IMR-90 (cell line): ENCODE results near the gene ZNF598. TPM values are rescaled to one million over a fixed set of nuclear protein-coding genes. Genes with fewer than 3 reads are reported as not detected.
A peak's percentile ranks its signal among the peaks of the same experiment; 100 is the strongest.

Experiments
- ATAC-seq: fragments of 200-7000 bp; cut with Tn5 transposase; 2 replicates; pipeline ENCODE4 v1.9.1; 2020; ENCODE audit warnings: low read depth, mild to moderate bottlenecking, moderate library complexity
- BruUV-seq: library from RNA; stranded (reverse); fragments of 400-500 nt; replicated peaks from 2 replicates; lab custom pipeline; 2021; lab: Mats Ljungman, UMichigan
- CTCF ChIA-PET: fragments of 300-600 bp; formaldehyde crosslinking; extraction: SDS; loops from one replicate; lab custom pipeline; 2021; ENCODE audit warnings: antibody characterized with exemption; lab: Yijun Ruan, JAX
- POLR2A ChIA-PET: fragments of 300-600 bp; sonication (Branson Sonifier 250); formaldehyde crosslinking; loops from one replicate; lab custom pipeline; 2022; ENCODE audit warnings: antibody characterized with exemption; ENCODE audit not compliant: unreplicated experiment; lab: Charles Lee
- DNase-seq: peaks from one replicate; pipeline ENCODE4 v3.0.0; 2013
- H2AFZ ChIP-seq: replicated peaks from 2 replicates; pipeline ENCODE3; 2013; ENCODE audit warnings: low read length, mild to moderate bottlenecking; ENCODE audit not compliant: poor library complexity
- H2AK5ac ChIP-seq: 2 replicates; pipeline ENCODE4 v1.6.1; 2013; ENCODE audit warnings: low read depth, low read length, inconsistent platforms
- H2AK9ac ChIP-seq: replicated peaks from 2 replicates; pipeline ENCODE3; 2013; ENCODE audit warnings: mild to moderate bottlenecking, low read depth, low read length, moderate library complexity; ENCODE audit not compliant: poor library complexity
- H2BK120ac ChIP-seq: 2 replicates; pipeline ENCODE4 v1.6.1; 2013; ENCODE audit warnings: low read depth, low read length, inconsistent platforms
- H2BK15ac ChIP-seq: 3 replicates; pipeline ENCODE4 v1.6.1; 2013; ENCODE audit warnings: low read depth, low read length, inconsistent platforms
- H2BK20ac ChIP-seq: 2 replicates; pipeline ENCODE4 v1.6.1; 2013; ENCODE audit warnings: low read depth, mild to moderate bottlenecking, inconsistent platforms, low read length, moderate library complexity
- H2BK5ac ChIP-seq: 2 replicates; pipeline ENCODE4 v1.6.1; 2013; ENCODE audit warnings: mild to moderate bottlenecking, low read depth, low read length, inconsistent platforms; ENCODE audit not compliant: poor library complexity, severe bottlenecking
- H3K14ac ChIP-seq: replicated peaks from 2 replicates; pipeline ENCODE4 v1.6.1; 2013; ENCODE audit warnings: low read depth, low read length, inconsistent platforms
- H3K18ac ChIP-seq: 2 replicates; pipeline ENCODE4 v1.6.1; 2013; ENCODE audit warnings: low read depth, low read length, control low read depth
- H3K23ac ChIP-seq: 2 replicates; pipeline ENCODE4 v1.6.1; 2013; ENCODE audit warnings: low read depth, low read length, inconsistent platforms
- H3K27ac ChIP-seq: 2 replicates; pipeline ENCODE4 v1.5.1; 2013; ENCODE audit warnings: mild to moderate bottlenecking, control low read depth, low read length; ENCODE audit not compliant: insufficient read depth
- H3K27me3 ChIP-seq: 2 replicates; pipeline ENCODE4 v1.6.1; 2013; ENCODE audit warnings: low read length; ENCODE audit not compliant: control insufficient read depth, insufficient read depth
- H3K36me3 ChIP-seq: 2 replicates; pipeline ENCODE4 v1.6.1; 2013; ENCODE audit warnings: low read length, mixed read lengths; ENCODE audit not compliant: control insufficient read depth, insufficient read depth
- H3K4ac ChIP-seq: 2 replicates; pipeline ENCODE4 v1.6.1; 2013; ENCODE audit warnings: low read depth, low read length, inconsistent platforms
- H3K4me1 ChIP-seq: 2 replicates; pipeline ENCODE4 v1.6.1; 2013; ENCODE audit warnings: low read length, mixed read lengths; ENCODE audit not compliant: control insufficient read depth, insufficient read depth
- H3K4me2 ChIP-seq: 2 replicates; pipeline ENCODE4 v1.6.1; 2013; ENCODE audit warnings: low read depth, mild to moderate bottlenecking, control low read depth, low read length, moderate library complexity
- H3K4me3 ChIP-seq: 2 replicates; pipeline ENCODE4 v1.5.1; 2013; ENCODE audit warnings: low read depth, mild to moderate bottlenecking, control low read depth, low read length, moderate library complexity; ENCODE audit not compliant: insufficient read depth
- H3K56ac ChIP-seq: 2 replicates; pipeline ENCODE4 v1.6.1; 2013; ENCODE audit warnings: low read length, inconsistent platforms; ENCODE audit not compliant: insufficient read depth; ENCODE audit errors: extremely low read depth
- H3K79me1 ChIP-seq, 2 experiments: 2 replicates each; pipeline ENCODE4 v1.6.1; 2013; ENCODE audit warnings: low read length in 2 of 2, inconsistent platforms in 1 of 2, low read depth in 1 of 2
- H3K9ac ChIP-seq: 2 replicates; pipeline ENCODE4 v1.6.1; 2013; ENCODE audit warnings: low read depth, low read length, control low read depth
- H3K9me1 ChIP-seq: 2 replicates; pipeline ENCODE4 v1.6.1; 2013; ENCODE audit warnings: low read length, inconsistent platforms; ENCODE audit not compliant: insufficient read depth
- H3K9me3 ChIP-seq: 2 replicates; pipeline ENCODE4 v1.6.1; 2013; ENCODE audit warnings: low read length; ENCODE audit not compliant: control insufficient read depth, insufficient read depth
- H4K20me1 ChIP-seq: 2 replicates; pipeline ENCODE4 v1.6.1; 2013; ENCODE audit warnings: low read length, inconsistent platforms; ENCODE audit not compliant: insufficient read depth
- H4K5ac ChIP-seq: 2 replicates; pipeline ENCODE4 v1.6.1; 2013; ENCODE audit warnings: mild to moderate bottlenecking, low read depth, low read length, control low read depth
- H4K8ac ChIP-seq, 2 experiments: 2 replicates each; pipeline ENCODE4 v1.6.1; 2013; ENCODE audit warnings: low read depth in 2 of 2, low read length in 2 of 2, control low read depth in 1 of 2, inconsistent platforms in 1 of 2
- H4K91ac ChIP-seq: 2 replicates; pipeline ENCODE4 v1.6.1; 2013; ENCODE audit warnings: low read depth, low read length, inconsistent platforms; ENCODE audit not compliant: insufficient read depth
- BHLHE40 ChIP-seq: fragments of 150-350 bp; IDR thresholded peaks from 2 replicates; pipeline ENCODE4 v1.6.1; 2016; ENCODE audit warnings: mild to moderate bottlenecking, low read depth, low read length
- CEBPB ChIP-seq: IDR thresholded peaks from 2 replicates; pipeline ENCODE4 v1.6.1; 2012; ENCODE audit warnings: low read depth, low read length, improper control_type of control experiment
- MAFK ChIP-seq: IDR thresholded peaks from 2 replicates; pipeline ENCODE4 v1.6.1; 2012; ENCODE audit warnings: low read depth, low read length, improper control_type of control experiment
- MXI1 ChIP-seq: IDR thresholded peaks from 2 replicates; pipeline ENCODE4 v1.6.1; 2012; ENCODE audit warnings: low read depth, mild to moderate bottlenecking, low read length, moderate library complexity, borderline replicate concordance
- POLR2A ChIP-seq: IDR thresholded peaks from 2 replicates; pipeline ENCODE4 v1.6.1; 2012; ENCODE audit warnings: mild to moderate bottlenecking, low read depth, low read length
- RAD21 ChIP-seq: IDR thresholded peaks from 2 replicates; pipeline ENCODE4 v1.6.1; 2012; ENCODE audit warnings: low read length, improper control_type of control experiment
- RFX5 ChIP-seq: IDR thresholded peaks from 2 replicates; pipeline ENCODE4 v1.8.0; 2012; ENCODE audit warnings: low read depth, mild to moderate bottlenecking, low read length, moderate library complexity
- SMC3 ChIP-seq: fragments of 150-350 bp; IDR thresholded peaks from 2 replicates; pipeline ENCODE4 v1.6.1; 2016; ENCODE audit warnings: low read depth, mild to moderate bottlenecking, antibody characterized with exemption, low read length, moderate library complexity
- USF2 ChIP-seq: fragments of 150-350 bp; IDR thresholded peaks from 2 replicates; pipeline ENCODE4 v1.6.1; 2017; ENCODE audit warnings: mild to moderate bottlenecking, antibody characterized with exemption, low read length, low read depth
- WGBS, 2 experiments: methylation state at CpG; one replicate each; pipeline versions ENCODE4 v1.1.5 to v1.1.7; 2013; ENCODE audit warnings: missing lambda C conversion rate in 2 of 2; ENCODE audit not compliant: insufficient read length in 1 of 2; ENCODE audit errors: extremely low coverage in 2 of 2; 5-methylcytosine and 5-hydroxymethylcytosine counted together
- dilution Hi-C: fragments of 300-500 bp; cut with HindIII; formaldehyde crosslinking; loops from one replicate; pipeline ENCODE4 v1.14.3; 2018; ENCODE audit warnings: low sequenced_read_pairs; ENCODE audit not compliant: unreplicated experiment
- in situ Hi-C: fragments of 300-500 bp; cut with MboI; formaldehyde crosslinking; loops from 3 replicates; pipeline ENCODE4 v1.14.3; 2019; ENCODE audit warnings: low sequenced_read_pairs, inconsistent platforms, mixed read lengths
- intact Hi-C: fragments of 100-400 bp; cut with micrococcal nuclease; formaldehyde crosslinking; loops from 2 replicates; pipeline ENCODE4 v1.10.0; 2022
- polyA plus RNA-seq, 3 experiments: library from polyadenylated mRNA; depleted of rRNA; stranded (reverse); fragments of >200 nt; gene quantifications; 2 replicates each; pipeline ENCODE4 v1.2.3, GENCODE V29; 2012; ENCODE audit warnings: low replicate concordance in 1 of 3
- total RNA-seq: library from RNA; depleted of rRNA; stranded (reverse); fragments of >200 nt; gene quantifications from 2 replicates; pipeline ENCODE4 v1.2.3, GENCODE V29; 2012
- TF ChIP-seq, protein P1 (sequence below): fragments of 150-350 bp; IDR thresholded peaks from 2 replicates; pipeline ENCODE4 v1.6.1; 2016; ENCODE audit warnings: low read depth, mild to moderate bottlenecking, low read length, moderate library complexity, borderline replicate concordance

The ZNF598 gene
- total and polyA plus RNA-seq, 2 of the 4 experiments (the other 2 are of a cell fraction): 3.4 to 36.4 TPM

DNA sequence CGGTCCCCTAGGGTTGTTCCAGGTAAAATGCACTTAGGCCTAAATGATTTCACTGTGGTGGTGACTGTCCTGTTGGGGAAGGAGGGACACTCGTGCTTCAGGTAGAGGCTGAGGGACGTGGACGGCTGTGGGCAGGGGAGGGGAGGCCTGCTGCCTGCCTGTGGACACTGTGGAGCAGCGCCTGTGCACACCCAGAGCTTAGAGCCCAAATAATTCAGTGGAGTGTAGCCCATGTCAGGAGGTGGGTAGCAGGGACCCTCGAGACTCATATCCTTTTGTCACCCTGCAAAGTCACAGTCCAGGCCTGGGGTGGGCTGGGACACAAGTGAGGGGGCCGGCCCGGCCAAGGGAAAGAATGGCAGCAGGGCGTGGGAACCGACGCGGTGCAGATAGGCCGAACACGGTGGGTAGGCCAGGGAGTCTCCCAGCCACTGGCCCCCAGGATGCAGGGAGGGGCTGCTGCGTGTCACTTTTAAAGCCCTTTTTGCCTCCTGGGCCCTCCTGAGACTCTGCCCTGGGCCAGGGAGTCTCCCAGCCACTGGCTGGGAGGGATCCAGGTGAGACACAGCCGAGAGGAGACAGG lies 16.3 kb upstream of the ZNF598 start:
- peak overlapping the region; percentile 96; the same call in 1 of the 2 replicates for H4K5ac ChIP-seq
- TF ChIP-seq MAFK: no peak
- no peak for TF ChIP-seq RAD21
- TF ChIP-seq, protein P1, sequence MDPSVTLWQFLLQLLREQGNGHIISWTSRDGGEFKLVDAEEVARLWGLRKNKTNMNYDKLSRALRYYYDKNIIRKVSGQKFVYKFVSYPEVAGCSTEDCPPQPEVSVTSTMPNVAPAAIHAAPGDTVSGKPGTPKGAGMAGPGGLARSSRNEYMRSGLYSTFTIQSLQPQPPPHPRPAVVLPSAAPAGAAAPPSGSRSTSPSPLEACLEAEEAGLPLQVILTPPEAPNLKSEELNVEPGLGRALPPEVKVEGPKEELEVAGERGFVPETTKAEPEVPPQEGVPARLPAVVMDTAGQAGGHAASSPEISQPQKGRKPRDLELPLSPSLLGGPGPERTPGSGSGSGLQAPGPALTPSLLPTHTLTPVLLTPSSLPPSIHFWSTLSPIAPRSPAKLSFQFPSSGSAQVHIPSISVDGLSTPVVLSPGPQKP: no peak
- TF ChIP-seq MXI1: no peak
- no peak for TF ChIP-seq USF2
- no peak for TF ChIP-seq CEBPB
- no peak for TF ChIP-seq POLR2A
- TF ChIP-seq RFX5: no peak
- no peak for TF ChIP-seq SMC3
- TF ChIP-seq BHLHE40: no peak
- peak overlapping the region; percentile 82 for H2BK5ac ChIP-seq
- H3K36me3 ChIP-seq: peaks cover 12% of the 10 kb centered on the region; the same call in 1 of the 2 replicates
- no TSS peak for BruUV-seq
- intact Hi-C loops (no loop called here), in situ Hi-C loops (no loop called here), dilution Hi-C loops (no loop called here)
- H2BK20ac ChIP-seq: 0 out of 2 replicates have a peak overlapping the region, but pooled peaks have one; percentile 42
- H3K4me1 ChIP-seq: peaks cover 20% of the 10 kb centered on the region
- H3K79me1 ChIP-seq: peaks cover 6 to 38% of the 10 kb centered on the region in 2 experiments
- no peak overlapping the region for H3K23ac ChIP-seq
- H2AK5ac ChIP-seq: peak overlapping the region; percentile 70
- H3K9ac ChIP-seq: peak overlapping the region; percentile 92
- ChIA-PET CTCF (no interaction called here), POLR2A (no interaction called here)
- DNase-seq: no peak
- peak overlapping the region; percentile 85 for H2BK120ac ChIP-seq
- peaks cover 9% of the 10 kb centered on the region for H3K9me1 ChIP-seq
- no peaks in the 10 kb centered on the region for H3K27me3 ChIP-seq
- no peaks in the 10 kb centered on the region for H3K9me3 ChIP-seq
- H2AFZ ChIP-seq: peak overlapping the region; percentile 93
- peak overlapping the region; percentile 97; the same call in 1 of the 2 replicates for H3K4me2 ChIP-seq
- no peak for ATAC-seq
- peak overlapping the region; percentile 80 for H4K91ac ChIP-seq
- no peak overlapping the region; the same call in 1 of the 2 replicates for H3K4me3 ChIP-seq
- H3K27ac ChIP-seq: no peak overlapping the region
- WGBS, 2 experiments: 88% methylated on average over 14 of the region's 16 CpGs; no CpG with 5 or more reads in 1 of the 2 experiments
- no peak overlapping the region for H3K14ac ChIP-seq
- peak overlapping the region; percentile 96 for H2AK9ac ChIP-seq
- H3K18ac ChIP-seq: no peak overlapping the region
- H2BK15ac ChIP-seq: peak overlapping the region; percentile 68; the same call in 1 of the 3 replicates
- H3K4ac ChIP-seq: peak overlapping the region; percentile 77
- H3K56ac ChIP-seq: no peak overlapping the region
- H4K8ac ChIP-seq: peak overlapping the region in 1 of 2 experiments; percentile 86; a peak in 2 of 4 replicates
- H4K20me1 ChIP-seq: peaks cover 15% of the 10 kb centered on the region
